Suprapubic skin (tissue), 4 donors: ENCODE measurements around the gene NR6A1. TPM values are rescaled to one million over a fixed set of nuclear protein-coding genes. Genes with fewer than 3 reads are reported as not detected.

ENCODE experiments used
- DNase-seq, 2 donors: peaks; one replicate each; pipeline ENCODE4 v3.0.0-alpha.2; 2019; ENCODE audit warnings: low spot score in 2 of 2
- H3K27ac ChIP-seq: fragments of 200-600 bp; sonication (generic); one replicate; pipeline ENCODE4 v1.5.1; 2019
- H3K27me3 ChIP-seq: fragments of 200-600 bp; sonication (generic); one replicate; pipeline ENCODE4 v1.5.1; 2019
- H3K36me3 ChIP-seq: fragments of 200-600 bp; sonication (generic); one replicate; pipeline ENCODE4 v1.5.1; 2019
- H3K4me1 ChIP-seq: fragments of 200-600 bp; sonication (generic); one replicate; pipeline ENCODE4 v1.5.1; 2019
- H3K4me3 ChIP-seq: fragments of 200-600 bp; sonication (generic); one replicate; pipeline ENCODE4 v1.5.1; 2019; ENCODE audit warnings: mild to moderate bottlenecking
- H3K9me3 ChIP-seq: fragments of 200-600 bp; sonication (generic); one replicate; pipeline ENCODE4 v1.5.1; 2019
- CTCF ChIP-seq, 2 donors: fragments of 200-600 bp in 1 of 2; fragments of 450-650 bp in 1 of 2; sonication (generic) in 1 of 2; IDR thresholded peaks; one replicate each; pipeline ENCODE4 v1.5.1; 2016 to 2019; ENCODE audit warnings: antibody characterized with exemption in 2 of 2, mild to moderate bottlenecking in 1 of 2, moderate library complexity in 1 of 2
- EP300 ChIP-seq: sonication (generic); formaldehyde crosslinking; IDR thresholded peaks from one replicate; pipeline ENCODE4 v1.6.1; 2017; ENCODE audit warnings: antibody characterized with exemption
- POLR2A ChIP-seq, 2 donors: fragments of 450-650 bp; IDR thresholded peaks; one replicate each; pipeline ENCODE4 v1.6.1; 2017; ENCODE audit warnings: antibody characterized with exemption in 2 of 2, mild to moderate bottlenecking in 2 of 2, moderate library complexity in 2 of 2
- POLR2AphosphoS5 ChIP-seq, 3 donors: sonication (generic); formaldehyde crosslinking; IDR thresholded peaks; one replicate each; pipeline ENCODE4 v1.6.1; 2017; ENCODE audit warnings: antibody characterized with exemption in 3 of 3
- WGBS: methylation state at CpG from one replicate; pipeline ENCODE4 v1.1.5; 2018; 5-methylcytosine and 5-hydroxymethylcytosine counted together
- total RNA-seq, 4 donors: library from RNA; depleted of rRNA; stranded (reverse); fragments of >200 nt; gene quantifications; one replicate each; pipeline ENCODE4 v1.1.0, GENCODE V29; 2016

The NR6A1 gene
- total RNA-seq, 4 donors from 2014 or later: 6.5 to 10.1 (median 6.8) TPM

GRCh38 chr9:124710766-124711165, 60.3 kb downstream of the NR6A1 start:
- Histone ChIP-seq H3K27me3 (no peaks in the 10 kb centered on the region), H3K4me3 (no peak overlapping the region), H3K27ac (no peak overlapping the region), H3K9me3 (no peaks in the 10 kb centered on the region), H3K36me3 (no peaks in the 10 kb centered on the region), H3K4me1 (peaks cover 20% of the 10 kb centered on the region)
- TF ChIP-seq POLR2A (IDR thresholded peaks at IDR 0.05) (no peak), CTCF (IDR thresholded peaks at IDR 0.05) (no peak), EP300 (no peak), POLR2AphosphoS5 (IDR thresholded peaks at IDR 0.05) (no peak)
- 63% methylated on average over 4 of the region's 4 CpGs for WGBS
- DNase-seq: no peak

- Histone ChIP-seq H3K4me3 (no peak overlapping the region), H3K27ac (no peak overlapping the region), H3K9me3 (no peaks in the 10 kb centered on the region), H3K4me1 (peaks cover 20% of the 10 kb centered on the region), H3K27me3 (no peaks in the 10 kb centered on the region), H3K36me3 (no peaks in the 10 kb centered on the region)
- TF ChIP-seq POLR2AphosphoS5 (IDR thresholded peaks at IDR 0.05) (no peak), EP300 (no peak)
- DNase-seq: no peak
- WGBS: 88% methylated on average over 2 of the region's 2 CpGs
Measured at GRCh38 chr9:124709292-124709690, 61.8 kb downstream of the NR6A1 start.

- TF ChIP-seq POLR2A (IDR thresholded peaks at IDR 0.05) (no peak), POLR2AphosphoS5 (IDR thresholded peaks at IDR 0.05) (no peak), CTCF (IDR thresholded peaks at IDR 0.05) (no peak), EP300 (no peak)
- 92% methylated on average over 1 of the region's 1 CpG for WGBS
Measured at GRCh38 chr9:124708633-124709291, 62.3 kb downstream of the NR6A1 start.

GRCh38 chr9:124708074-124708473, 63.0 kb downstream of the NR6A1 start:
- WGBS: 49% methylated on average over 2 of the region's 2 CpGs
- DNase-seq: no peak
- peaks cover 20% of the 10 kb centered on the region for H3K4me1 ChIP-seq
- H3K4me3 ChIP-seq: no peak overlapping the region
- no peak for TF ChIP-seq POLR2AphosphoS5 (IDR thresholded peaks at IDR 0.05)
- no peaks in the 10 kb centered on the region for H3K9me3 ChIP-seq
- no peaks in the 10 kb centered on the region for H3K27me3 ChIP-seq
- H3K36me3 ChIP-seq: no peaks in the 10 kb centered on the region
- no peak overlapping the region for H3K27ac ChIP-seq

More at GRCh38 chr9:124708633-124709291, 62.3 kb downstream of the NR6A1 start:
- DNase-seq: no peak
- H3K27me3 ChIP-seq: no peaks in the 10 kb centered on the region
- no peaks in the 10 kb centered on the region for H3K36me3 ChIP-seq
- H3K4me3 ChIP-seq: no peak overlapping the region
- H3K27ac ChIP-seq: no peak overlapping the region
- H3K9me3 ChIP-seq: no peaks in the 10 kb centered on the region
- peaks cover 20% of the 10 kb centered on the region for H3K4me1 ChIP-seq

GRCh38 chr9:124707666-124708065, 63.4 kb downstream of the NR6A1 start:
- no peak for TF ChIP-seq POLR2A (IDR thresholded peaks at IDR 0.05)
- TF ChIP-seq CTCF (IDR thresholded peaks at IDR 0.05): no peak
- no peak for TF ChIP-seq EP300
- TF ChIP-seq POLR2AphosphoS5 (IDR thresholded peaks at IDR 0.05): no peak
- no peak overlapping the region for H3K27ac ChIP-seq

GRCh38 chr9:124706685-124707084, 64.4 kb downstream of the NR6A1 start:
- H3K9me3 ChIP-seq: no peaks in the 10 kb centered on the region
- H3K4me3 ChIP-seq: no peak overlapping the region
- H3K36me3 ChIP-seq: no peaks in the 10 kb centered on the region
- no peak for DNase-seq
- WGBS: 96% methylated on average over 7 of the region's 7 CpGs
- H3K27me3 ChIP-seq: no peaks in the 10 kb centered on the region
- H3K27ac ChIP-seq: no peak overlapping the region
- no peak for TF ChIP-seq CTCF (IDR thresholded peaks at IDR 0.05)
- TF ChIP-seq POLR2A (IDR thresholded peaks at IDR 0.05): no peak
- TF ChIP-seq EP300: no peak
- no peak for TF ChIP-seq POLR2AphosphoS5 (IDR thresholded peaks at IDR 0.05)
- peaks cover 19% of the 10 kb centered on the region for H3K4me1 ChIP-seq

More at GRCh38 chr9:124707666-124708065, 63.4 kb downstream of the NR6A1 start:
- Histone ChIP-seq H3K27me3 (no peaks in the 10 kb centered on the region), H3K4me3 (no peak overlapping the region), H3K36me3 (no peaks in the 10 kb centered on the region), H3K9me3 (no peaks in the 10 kb centered on the region), H3K4me1 (peaks cover 20% of the 10 kb centered on the region)
- no peak for DNase-seq
- 61% methylated on average over 3 of the region's 3 CpGs for WGBS
